Effector memory CD4-positive, alpha-beta T cell (primary cell): ENCODE measurements around the gene ARL16.

Source experiments
- DNase-seq, 3 donors: peaks; one replicate each; pipeline ENCODE4 v3.0.0-alpha.2; 2020
- H3K27ac ChIP-seq: 2 replicates; pipeline ENCODE4 v1.7.0; 2013; ENCODE audit warnings: mild to moderate bottlenecking, low read length, moderate library complexity; ENCODE audit not compliant: insufficient read depth, poor library complexity, severe bottlenecking
- H3K27me3 ChIP-seq: replicated peaks from 2 replicates; pipeline ENCODE4 v1.7.0; 2013; ENCODE audit warnings: mild to moderate bottlenecking, low read length; ENCODE audit not compliant: insufficient read depth, control insufficient read depth, poor library complexity, severe bottlenecking
- H3K36me3 ChIP-seq: 2 replicates; pipeline ENCODE4 v1.7.0; 2013; ENCODE audit warnings: mild to moderate bottlenecking, low read length, moderate library complexity; ENCODE audit not compliant: control insufficient read depth, insufficient read depth
- H3K4me1 ChIP-seq: 2 replicates; pipeline ENCODE4 v1.7.0; 2013; ENCODE audit warnings: low read length, mild to moderate bottlenecking; ENCODE audit not compliant: control insufficient read depth, insufficient read depth, poor library complexity, severe bottlenecking
- H3K4me3 ChIP-seq: 2 replicates; pipeline ENCODE4 v1.7.0; 2013; ENCODE audit warnings: low read length, low read depth, mild to moderate bottlenecking; ENCODE audit not compliant: insufficient read depth, poor library complexity, severe bottlenecking
- H3K9me3 ChIP-seq: 2 replicates; pipeline ENCODE4 v1.7.0; 2013; ENCODE audit warnings: mild to moderate bottlenecking, low read length, moderate library complexity; ENCODE audit not compliant: control insufficient read depth

ARL16 gene

DNA sequence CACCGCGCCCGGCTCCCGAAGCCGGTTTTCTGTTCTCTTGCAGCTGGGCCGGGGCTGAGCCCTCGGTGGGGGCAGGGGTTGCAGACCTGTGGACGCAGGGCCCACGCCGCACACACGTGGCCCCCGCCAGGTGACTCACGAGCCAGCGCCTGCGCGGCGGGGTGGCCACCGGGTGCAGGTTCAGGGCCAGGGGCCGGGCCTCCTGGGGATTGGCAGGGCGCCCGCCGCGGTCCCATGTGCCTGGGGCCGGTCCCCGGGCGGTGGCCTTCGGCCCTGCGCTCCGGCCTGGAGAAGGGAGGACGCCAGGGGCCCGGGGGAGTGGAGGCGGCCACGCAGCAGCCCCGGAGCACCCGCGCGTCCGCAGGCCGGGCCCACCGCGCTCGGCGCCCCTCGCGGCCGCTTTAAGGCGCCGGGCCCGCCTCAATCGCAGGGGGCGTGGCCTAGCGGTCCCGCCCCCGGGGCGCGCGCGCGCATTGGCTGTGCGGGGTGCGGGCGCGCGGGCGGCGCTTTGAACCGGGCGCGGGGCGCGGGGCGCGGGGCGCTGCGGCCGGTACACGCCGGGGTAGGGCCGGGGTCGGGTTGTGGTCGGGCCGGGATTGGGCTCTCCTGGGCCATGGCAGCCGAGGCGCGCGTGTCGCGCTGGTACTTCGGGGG lies 28.3 kb upstream of the ARL16 start, which contains the start of gene SLC25A10:
Gene SLC25A10 (plus strand): TSS at position 471 of the 654 bp plus-strand sequence. CDS start 143 bp downstream, at position 614.
- Histone ChIP-seq H3K27me3 (no peaks in the 10 kb centered on the region), H3K36me3 (peaks cover 7% of the 10 kb centered on the region), H3K9me3 (no peaks in the 10 kb centered on the region), H3K4me1 (peaks cover 20% of the 10 kb centered on the region), H3K27ac (no peak within 1 kb of the TSS), H3K4me3 (peak within 1 kb of the TSS; percentile 54)
- DNase-seq, result peak; percentile 58 to 66 (median 65)

DNA sequence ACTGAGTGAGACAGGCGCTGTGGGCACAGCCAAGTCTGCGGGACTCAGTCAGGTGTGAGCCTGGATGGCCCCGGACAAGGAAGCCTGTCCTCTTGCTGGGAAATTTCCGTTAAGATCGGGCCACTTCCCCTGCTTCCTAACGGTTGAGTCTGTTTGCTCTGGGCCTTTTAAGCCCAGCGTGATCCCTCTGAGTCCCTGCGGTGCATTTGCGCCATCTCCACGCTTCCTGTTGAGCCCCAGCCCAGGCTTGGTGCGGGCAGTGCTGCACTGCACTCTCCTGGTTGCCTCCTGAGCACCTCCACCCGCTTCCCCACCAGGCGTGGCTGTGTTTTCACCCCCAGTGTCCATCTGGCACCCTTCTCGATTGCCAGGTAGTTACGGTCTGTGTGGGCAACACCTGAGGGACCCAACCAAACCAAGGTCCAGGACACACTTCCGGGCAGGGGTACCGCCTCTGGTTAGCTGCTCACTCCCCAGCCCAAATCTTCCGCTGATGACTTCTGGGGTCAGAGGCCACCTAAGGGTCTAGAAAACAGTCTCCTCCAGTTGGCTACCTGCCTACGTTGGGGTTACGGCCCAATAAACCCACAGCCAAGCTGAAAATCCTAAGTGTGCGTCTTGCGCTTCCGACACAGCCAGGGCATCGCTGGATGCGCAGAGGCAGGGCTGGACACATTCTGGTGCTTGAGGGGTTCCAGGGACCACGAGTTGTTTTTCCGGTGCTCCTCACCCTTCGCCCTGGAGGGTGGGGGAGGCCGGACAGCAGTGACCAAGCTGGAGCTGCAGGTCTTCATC lies 27.1 kb upstream of the ARL16 start:
- peak overlapping the region; percentile 50 for H3K4me3 ChIP-seq
- H3K4me1 ChIP-seq, result peaks cover 20% of the 10 kb centered on the region
- no peak overlapping the region for H3K27ac ChIP-seq
- DNase-seq, result no peak
- H3K9me3 ChIP-seq, result no peaks in the 10 kb centered on the region
- H3K36me3 ChIP-seq, result peaks cover 18% of the 10 kb centered on the region
- H3K27me3 ChIP-seq, result no peaks in the 10 kb centered on the region

DNA sequence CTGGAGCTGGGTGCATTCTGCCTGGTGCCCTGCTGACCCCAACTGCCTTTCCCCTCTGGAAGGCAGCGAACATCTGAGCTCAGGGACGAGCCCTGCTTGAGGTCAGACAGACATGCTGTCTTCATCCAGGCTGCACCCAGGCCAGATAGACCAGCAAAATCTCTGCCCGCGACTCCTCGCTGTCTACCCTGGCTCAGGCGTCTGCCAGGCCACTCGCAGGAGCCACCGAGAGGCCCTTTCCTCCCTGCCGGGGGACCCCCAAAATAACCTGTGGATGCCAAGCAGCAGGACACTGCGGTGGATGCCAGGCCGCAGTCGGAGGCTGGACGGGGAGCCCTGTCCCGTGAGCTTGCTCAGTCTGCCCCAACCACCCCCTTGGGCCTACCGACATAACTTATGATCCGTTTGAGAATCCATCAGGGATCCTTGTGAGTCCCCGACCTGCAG lies 25.2 kb upstream of the ARL16 start:
- Histone ChIP-seq H3K27me3 (no peaks in the 10 kb centered on the region), H3K4me3 (no peak overlapping the region), H3K36me3 (peaks cover 23% of the 10 kb centered on the region), H3K4me1 (peaks cover 24% of the 10 kb centered on the region), H3K9me3 (no peaks in the 10 kb centered on the region), H3K27ac (no peak overlapping the region)
- no peak for DNase-seq

DNA sequence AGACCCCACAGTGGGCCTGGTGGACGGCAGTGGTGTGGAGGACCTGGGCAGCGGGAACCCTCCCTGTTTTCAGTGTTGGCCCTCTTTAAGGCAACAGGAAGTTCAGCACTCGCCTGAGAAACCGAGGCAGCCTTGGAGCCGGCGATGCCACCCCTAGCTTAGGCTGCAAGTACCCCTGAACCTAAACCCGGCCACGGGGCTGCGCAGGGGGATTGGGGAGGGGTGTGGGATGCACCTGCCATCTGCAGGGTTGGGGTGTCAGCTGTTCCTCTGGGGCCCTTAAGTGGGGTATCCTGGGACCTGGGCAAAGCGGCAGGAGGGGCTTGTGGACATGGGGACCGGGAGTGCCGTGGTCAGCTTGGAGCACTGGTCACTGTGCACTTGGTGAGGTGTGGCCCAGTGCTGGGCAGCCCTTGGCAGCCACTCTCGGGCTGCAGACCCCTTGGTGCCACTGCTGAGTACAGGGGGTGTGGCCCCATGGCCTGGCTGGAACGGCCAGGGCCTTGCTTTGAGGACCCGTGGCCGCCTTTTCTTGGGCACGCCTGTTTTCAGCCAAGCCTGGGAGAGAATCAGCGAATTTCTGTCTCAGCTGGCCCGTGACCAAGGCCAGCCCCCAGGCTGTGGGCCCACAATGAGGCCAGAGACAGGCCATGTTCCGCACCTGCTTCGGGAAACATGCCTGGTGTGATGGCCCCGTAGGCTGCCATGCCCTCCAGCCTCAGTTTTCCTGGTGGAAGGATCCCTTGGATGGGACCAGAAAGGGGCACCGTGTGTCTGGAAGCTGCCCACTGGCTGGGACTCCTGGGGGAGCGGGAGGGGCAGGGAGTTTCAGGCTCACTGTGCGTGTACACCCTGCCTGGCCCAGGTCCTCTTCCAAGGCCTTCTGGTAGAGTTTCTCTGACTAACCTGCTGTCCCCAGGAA lies 24.4 kb upstream of the ARL16 start:
- H3K4me1 ChIP-seq, result peaks cover 23% of the 10 kb centered on the region
- H3K9me3 ChIP-seq, result no peaks in the 10 kb centered on the region
- no peaks in the 10 kb centered on the region for H3K27me3 ChIP-seq
- H3K27ac ChIP-seq, result no peak overlapping the region
- H3K36me3 ChIP-seq, result peaks cover 23% of the 10 kb centered on the region
- DNase-seq, result no peak
- no peak overlapping the region for H3K4me3 ChIP-seq

DNA sequence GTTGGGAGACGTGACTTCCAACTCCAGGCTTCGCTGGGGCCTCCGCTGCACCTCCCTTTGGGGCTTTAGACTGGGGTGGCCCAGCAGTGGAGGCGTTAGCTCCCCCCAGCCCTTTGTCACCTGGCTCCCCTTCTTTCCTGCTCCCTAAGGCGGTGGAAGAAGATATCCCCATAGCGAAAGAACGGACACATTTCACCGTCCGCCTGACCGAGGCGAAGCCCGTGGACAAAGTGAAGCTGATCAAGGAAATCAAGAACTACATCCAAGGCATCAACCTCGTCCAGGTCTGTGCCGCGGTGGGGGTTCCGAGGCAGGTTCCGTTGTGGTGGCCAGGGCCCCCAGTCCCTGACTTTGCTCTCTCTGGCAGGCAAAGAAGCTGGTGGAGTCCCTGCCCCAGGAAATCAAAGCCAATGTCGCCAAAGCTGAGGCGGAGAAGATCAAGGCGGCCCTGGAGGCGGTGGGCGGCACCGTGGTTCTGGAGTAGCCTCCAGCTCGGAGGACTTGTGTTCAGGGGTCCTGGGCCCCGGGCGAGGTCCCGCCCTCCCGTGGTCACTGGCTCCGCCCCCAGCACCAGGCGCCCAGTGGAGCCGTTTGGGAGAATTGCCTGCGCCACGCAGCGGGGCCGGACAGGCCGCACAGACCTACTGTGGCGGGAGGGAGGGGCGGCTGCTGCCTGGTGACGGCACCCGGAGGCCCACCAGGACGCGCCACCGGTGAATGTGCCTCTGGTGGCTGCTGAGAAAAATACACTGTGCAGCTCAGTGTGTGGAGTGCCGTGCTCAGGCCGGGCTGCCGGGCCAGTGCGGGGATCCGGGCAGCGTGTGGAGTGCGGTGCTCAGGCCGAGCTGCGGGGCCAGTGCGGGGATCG lies 23.4 kb upstream of the ARL16 start:
- H3K4me1 ChIP-seq, result peaks cover 27% of the 10 kb centered on the region
- peaks cover 23% of the 10 kb centered on the region for H3K36me3 ChIP-seq
- no peak overlapping the region for H3K4me3 ChIP-seq
- H3K27ac ChIP-seq, result no peak overlapping the region
- H3K9me3 ChIP-seq, result no peaks in the 10 kb centered on the region
- no peak for DNase-seq
- no peaks in the 10 kb centered on the region for H3K27me3 ChIP-seq

DNA sequence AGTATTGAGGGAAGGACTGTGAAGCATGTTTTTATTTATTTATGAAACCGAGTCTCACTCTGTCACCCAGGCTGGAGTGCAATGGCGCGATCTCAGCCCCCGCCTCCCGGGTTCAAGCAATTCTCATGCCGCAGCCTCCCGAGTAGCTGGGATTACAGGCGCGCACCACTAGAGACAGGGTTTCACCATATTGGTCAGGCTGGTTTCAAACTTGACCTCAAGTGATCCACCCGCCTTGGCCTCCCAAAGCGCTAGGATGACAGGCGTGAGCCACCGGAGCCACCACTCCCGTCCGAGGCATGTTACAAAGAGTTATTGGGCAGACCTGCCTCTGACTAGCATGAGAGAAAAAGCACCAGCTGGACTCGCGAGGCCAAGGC lies 22.6 kb upstream of the ARL16 start:
- Histone ChIP-seq H3K27ac (no peak overlapping the region), H3K4me3 (no peak overlapping the region), H3K36me3 (peaks cover 23% of the 10 kb centered on the region), H3K9me3 (no peaks in the 10 kb centered on the region), H3K27me3 (no peaks in the 10 kb centered on the region), H3K4me1 (peaks cover 32% of the 10 kb centered on the region)
- DNase-seq, result no peak

DNA sequence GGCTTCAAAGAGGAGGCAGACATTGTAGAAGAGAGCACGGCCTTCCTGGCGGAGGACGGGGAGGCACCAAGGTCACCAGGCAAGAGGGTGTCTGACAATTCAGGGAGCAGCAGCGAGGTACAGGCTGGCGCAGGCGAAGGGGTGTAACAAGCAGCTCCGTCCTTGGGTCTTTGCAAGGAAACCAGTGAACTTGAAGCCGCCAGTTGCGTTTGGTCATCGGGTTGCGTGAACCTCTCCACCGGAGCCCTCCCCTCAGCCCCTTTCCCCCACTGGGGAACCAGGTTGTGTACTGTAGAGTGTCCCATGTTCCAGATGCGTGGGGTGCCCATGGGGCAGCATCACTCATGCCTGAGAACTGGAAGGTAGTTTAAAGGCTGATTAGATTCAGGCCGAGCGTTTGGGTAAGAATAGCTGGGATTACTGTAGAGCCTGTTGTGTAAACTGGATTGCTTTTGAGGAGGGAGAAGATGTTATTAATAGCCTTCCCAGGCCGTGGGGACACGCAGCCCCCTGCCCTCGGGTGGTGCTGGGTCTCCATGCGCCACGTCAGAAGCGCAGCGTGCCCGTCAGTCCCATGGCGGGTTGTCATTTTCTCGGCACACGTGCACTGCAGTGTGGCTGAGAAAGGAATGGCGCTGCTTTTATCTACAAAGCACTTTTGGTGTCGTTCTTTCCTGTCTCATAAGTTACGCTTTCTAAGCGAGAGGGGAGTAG lies 22.1 kb upstream of the ARL16 start:
- no peak overlapping the region for H3K27ac ChIP-seq
- peaks cover 28% of the 10 kb centered on the region for H3K36me3 ChIP-seq

DNA sequence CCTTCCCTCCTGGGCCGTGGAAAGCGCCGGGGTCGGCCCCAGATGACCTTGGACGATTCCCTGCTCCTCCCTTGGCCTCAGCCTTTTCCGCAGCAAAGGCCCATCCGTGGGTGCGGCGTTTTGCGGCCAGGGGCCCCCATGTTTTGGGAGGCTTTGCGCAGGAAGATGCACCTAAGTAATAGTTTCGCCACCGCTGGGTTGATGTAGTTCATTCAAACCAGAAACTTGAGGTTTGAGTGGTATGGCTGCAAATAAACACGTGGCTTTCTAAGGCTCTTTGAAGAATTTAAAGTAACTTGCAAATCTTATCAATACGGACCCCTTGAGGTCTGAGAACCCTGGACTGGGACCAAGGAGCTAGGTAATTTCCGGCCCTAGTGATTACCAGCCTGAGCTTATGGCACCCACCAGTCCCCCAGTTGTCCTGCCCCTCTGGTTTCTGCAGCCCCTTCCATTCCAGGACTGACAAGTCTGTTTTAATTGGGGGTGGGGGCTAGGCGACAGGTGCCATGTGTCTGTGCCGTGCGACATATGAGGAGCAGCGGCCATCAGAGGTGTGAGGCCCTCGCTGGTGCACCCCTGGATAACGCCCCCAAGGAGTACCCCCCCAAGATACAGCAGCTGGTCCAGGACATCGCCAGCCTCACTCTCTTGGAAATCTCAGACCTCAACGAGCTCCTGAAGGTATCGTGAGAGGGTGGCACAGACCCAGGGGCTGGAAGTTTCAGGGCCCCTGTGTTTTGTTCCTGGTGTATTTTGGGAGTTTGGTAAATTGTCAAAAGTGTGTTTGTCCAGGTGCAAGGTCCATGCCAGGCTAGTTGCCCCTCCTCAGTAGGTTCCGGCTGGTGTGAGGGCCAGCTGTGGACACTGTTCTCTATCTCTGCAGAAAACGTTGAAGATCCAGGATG lies 20.4 kb upstream of the ARL16 start:
- no peaks in the 10 kb centered on the region for H3K27me3 ChIP-seq
- H3K9me3 ChIP-seq, result no peaks in the 10 kb centered on the region
- peaks cover 30% of the 10 kb centered on the region for H3K36me3 ChIP-seq
- H3K4me1 ChIP-seq, result peaks cover 27% of the 10 kb centered on the region
- peak overlapping the region; percentile 89 for H3K27ac ChIP-seq
- no peak for DNase-seq
- H3K4me3 ChIP-seq, result peak overlapping the region; percentile 85

More for the DNA sequence above, 22.1 kb upstream of the ARL16 start:
- H3K27me3 ChIP-seq, result no peaks in the 10 kb centered on the region
- H3K4me3 ChIP-seq, result no peak overlapping the region
- no peaks in the 10 kb centered on the region for H3K9me3 ChIP-seq
- DNase-seq, result no peak
- peaks cover 30% of the 10 kb centered on the region for H3K4me1 ChIP-seq
